HG03439 (cell line): ENCODE data around the gene CAMSAP1.
"Not testable (repeated sequence)": the region's sequence is repeated elsewhere in the genome, so short reads cannot be mapped to it uniquely, and the experiment has no call there.

Source experiments
- ATAC-seq: cut with Tn5 transposase; IDR thresholded peaks from one replicate; pipeline ENCODE4 v1.9.1; 2021; ENCODE audit warnings: mild to moderate bottlenecking, moderate library complexity; ENCODE audit not compliant: unreplicated experiment

CAMSAP1 gene

DNA sequence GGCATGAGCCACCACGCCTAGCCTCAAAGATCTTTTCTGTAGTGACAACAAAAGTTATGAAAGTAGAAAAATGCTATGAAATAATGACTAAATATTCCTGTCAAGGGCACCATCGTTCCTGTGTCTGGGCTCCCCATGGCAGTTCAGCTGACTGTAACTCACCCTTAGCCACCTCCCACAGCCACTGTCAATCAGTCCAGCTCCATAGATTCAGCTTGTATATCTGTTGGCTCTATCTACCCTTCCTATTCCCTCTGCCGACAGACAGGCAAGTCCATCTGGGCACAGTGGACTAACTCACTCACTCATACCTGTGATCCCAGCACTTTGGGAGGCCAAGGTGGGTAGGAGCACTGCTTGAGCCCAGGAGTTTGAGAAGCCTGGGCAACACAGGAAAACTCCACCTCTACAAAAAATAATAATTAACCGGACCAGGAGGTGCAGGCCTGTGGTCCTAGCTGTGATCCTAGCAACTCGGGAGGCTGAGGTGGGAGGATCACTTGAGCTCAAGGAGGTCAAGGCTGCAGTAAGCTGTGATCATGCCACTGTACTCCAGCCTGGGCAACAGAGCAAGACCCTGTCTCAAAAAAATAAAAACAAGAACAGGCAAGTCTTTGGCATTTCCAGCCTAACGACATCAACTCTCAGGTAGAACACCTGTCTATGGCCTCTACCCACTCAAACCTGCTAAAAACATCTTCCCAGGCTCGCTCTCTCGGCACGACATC is 6.2 kb downstream of the CAMSAP1 start:
- no peak for ATAC-seq

GRCh38 chr9:135898634-135899407 is 8.5 kb downstream of the CAMSAP1 start:
- no peak for ATAC-seq

DNA sequence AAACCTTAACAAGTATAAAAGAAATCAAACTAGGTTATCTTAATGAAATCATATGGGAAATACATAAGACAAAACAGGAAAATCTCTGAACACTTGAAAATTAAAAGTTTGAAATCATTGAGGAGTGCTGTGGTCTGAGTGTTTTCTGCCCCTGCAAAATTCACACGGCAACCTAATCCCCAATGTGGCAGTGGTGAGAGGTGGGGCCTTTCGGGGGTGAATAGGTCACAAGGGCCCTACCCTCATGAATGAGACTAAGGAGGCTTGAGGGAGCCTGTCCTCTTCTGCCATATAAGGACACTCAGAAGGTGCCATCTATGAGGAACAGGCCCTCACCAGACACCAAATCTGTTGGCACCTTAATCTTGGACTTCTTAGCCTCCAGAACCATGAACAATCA is 10.7 kb downstream of the CAMSAP1 start:
- ATAC-seq = no peak

- ATAC-seq = no peak
Observed at GRCh38 chr9:135896205-135896604, 11.1 kb downstream of the CAMSAP1 start.

- no peak for ATAC-seq
Observed at GRCh38 chr9:135895202-135895848, 12.0 kb downstream of the CAMSAP1 start.

DNA sequence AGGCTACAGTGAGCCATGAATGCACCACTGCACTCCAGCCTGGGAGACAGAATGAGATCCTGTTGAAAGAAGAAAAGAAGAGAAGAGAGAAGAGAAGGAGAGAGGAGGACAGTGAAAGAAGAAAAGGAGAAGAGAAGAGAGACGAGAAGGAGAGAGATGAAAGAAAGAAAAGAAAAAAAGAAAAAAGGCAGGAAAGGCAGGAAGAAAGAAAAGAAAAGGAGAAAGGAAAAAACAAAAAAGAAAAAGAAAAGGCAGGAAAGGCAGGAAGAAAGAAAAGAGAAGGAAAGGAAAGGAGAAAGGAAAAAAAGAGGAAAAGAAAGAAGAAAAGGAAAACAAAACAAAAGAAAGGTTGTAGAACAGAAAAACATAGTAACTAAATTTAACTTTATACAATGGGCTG is 14.2 kb downstream of the CAMSAP1 start:
- no peak for ATAC-seq

GRCh38 chr9:135892327-135892726 is 15.0 kb downstream of the CAMSAP1 start:
- not testable (repeated sequence) for ATAC-seq

- ATAC-seq = no peak
Observed at GRCh38 chr9:135891027-135891631, 16.2 kb downstream of the CAMSAP1 start.

DNA sequence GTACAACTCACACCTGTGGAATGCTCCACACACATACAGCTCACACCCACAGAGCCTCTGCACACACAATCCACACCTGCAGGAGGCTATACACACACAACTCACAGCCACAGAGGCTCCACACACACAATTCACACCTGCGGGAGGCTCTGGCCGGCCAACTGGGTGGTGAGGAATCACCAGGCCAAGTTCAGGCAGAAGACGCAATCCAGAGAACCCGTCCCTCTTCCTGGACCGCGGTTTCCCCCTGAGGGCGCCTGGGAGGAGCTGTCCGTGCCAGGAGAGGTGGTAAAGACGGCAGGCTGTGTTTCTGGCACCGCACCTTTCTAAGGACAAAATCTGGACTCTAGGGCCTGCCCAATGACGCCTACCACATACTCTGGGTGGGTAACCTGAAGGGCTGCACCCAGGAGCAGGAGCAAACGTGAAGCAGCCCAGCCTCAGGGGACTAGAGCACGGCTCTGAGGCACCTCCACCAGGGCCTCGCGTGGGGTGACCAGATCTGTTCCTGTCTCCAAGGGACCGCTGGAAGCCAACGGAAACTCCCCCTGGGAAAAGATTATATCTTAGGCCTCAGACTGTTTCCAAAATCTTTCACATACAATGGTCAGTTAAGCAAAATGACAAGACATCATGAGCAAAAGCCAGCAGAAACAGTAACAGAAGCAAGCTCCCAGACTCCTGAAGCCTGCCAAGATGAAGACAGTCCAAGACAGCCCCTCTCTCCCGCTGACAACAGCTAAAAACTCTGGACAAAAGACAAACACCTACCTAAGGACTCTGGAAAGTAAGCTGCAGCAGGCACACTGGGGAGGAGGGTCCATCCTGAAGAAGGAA is 16.9 kb downstream of the CAMSAP1 start:
- ATAC-seq = no peak

DNA sequence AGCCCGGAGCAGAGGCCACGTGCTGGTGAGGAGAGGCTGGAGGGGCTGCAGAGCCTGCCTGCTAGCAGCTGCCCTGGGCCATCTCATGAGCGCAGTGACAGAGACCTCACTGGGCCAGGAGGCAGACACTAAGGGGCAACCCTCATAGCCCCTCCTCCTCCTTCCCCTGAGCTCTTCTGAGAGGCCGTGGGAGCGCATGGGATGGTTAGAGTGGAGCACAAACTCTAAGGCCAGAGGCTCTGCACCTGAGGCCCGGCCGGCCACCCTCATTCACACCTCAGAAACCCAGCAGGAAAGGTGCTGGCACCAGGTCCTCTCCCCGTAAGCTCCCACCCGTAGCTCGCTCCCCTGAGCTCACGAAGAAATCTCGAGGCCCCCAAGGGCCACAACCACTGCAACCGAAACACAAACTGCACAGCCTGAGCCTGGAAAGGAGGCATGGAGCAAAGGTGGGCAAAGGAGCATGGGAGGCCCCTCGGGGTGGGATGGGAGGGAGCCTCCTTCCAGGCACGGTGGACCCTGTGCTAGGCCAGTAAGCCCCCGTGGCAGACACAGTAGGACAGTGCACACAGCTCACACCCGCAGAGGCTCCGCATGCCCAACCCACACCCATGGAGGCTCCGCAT is 17.7 kb downstream of the CAMSAP1 start:
- ATAC-seq = no peak

- ATAC-seq = no peak
Observed at GRCh38 chr9:135888766-135889394, 18.5 kb downstream of the CAMSAP1 start.

GRCh38 chr9:135888126-135888765 is 19.1 kb downstream of the CAMSAP1 start:
- ATAC-seq = no peak

DNA sequence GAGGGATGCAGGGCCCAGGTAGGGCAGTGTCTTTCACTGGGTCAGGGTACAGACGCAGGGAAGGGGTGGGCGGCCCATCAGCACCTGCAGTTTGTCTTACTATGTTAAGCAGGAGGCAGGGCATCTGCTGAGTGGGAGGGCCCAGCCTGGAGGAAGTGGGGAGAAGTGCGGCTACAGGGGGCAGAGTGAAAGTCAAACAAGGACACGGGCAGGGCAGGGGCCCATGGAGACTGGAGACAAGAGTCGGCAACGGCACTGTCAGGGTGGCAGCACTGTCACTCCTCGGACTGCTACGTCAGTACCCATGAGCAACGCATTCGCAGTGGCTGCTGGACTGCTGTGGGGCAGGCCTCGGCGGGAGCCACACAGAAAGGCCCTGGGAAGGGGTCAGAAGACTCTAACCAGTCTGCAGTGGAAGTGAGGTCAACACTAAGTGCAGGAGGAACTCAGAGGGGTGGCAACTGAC is 19.7 kb downstream of the CAMSAP1 start:
- no peak for ATAC-seq

DNA sequence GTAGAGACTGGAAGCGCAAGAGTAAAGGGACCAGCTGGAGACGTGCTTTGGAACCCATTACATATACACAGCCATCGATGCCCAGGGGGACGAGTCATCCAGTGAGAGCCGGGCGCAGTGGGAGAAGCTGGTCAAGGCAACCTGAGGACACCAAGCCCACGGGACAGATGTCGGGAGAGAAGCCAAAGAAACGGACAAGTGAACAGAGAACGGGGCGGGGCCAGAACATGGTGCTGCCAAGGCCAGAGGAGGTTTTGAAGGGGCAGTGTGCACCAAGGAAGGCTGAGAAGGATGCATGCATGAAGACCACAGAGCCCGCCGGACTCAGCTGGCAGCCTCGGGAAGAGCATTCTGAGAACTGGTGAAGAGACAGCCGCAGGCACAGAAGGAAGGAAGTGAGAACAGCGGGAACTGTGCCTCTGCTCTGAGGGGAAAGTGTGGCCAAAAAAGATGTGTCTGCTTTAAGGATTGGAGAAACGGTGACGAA is 20.3 kb downstream of the CAMSAP1 start:
- no peak for ATAC-seq

DNA sequence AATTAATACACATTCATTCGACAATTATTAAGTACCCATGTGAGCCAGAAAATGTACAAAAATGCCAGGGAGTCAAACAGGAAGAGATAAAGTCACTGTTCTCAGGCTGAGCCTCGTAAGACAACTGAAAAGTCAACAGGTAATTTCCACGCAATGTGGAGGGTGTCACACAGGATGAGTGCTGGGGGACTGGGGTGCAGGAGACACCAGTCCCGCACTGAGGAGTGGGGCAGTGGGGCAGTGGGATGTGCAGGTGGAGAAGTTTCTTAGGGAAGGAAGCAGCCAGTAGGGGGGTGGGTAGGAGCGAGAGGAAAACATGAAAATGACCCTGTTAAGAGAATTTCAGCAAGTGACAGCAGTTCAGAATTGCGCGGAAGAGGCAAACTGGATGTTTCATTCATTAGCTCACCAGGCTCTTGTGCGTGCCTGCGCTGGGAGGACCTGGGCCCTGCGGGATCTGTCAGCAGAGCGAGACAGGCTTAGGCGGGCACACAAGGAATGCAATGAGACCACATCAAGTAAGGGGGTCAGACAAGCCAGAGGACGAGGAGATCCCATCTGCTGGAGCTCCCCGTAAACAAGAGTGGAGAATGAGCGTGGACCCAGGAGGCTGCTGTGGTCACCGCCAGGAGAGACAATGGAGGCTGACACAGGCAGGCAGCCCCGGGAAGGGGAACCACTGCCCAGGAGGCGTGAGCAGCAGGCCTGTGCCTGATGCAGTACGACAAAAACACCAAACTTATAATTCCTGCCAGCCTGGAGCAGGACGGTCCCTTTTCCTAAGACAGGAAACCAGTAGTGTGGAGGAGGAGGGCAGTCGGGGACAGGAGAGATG is 21.0 kb downstream of the CAMSAP1 start:
- ATAC-seq = no peak

DNA sequence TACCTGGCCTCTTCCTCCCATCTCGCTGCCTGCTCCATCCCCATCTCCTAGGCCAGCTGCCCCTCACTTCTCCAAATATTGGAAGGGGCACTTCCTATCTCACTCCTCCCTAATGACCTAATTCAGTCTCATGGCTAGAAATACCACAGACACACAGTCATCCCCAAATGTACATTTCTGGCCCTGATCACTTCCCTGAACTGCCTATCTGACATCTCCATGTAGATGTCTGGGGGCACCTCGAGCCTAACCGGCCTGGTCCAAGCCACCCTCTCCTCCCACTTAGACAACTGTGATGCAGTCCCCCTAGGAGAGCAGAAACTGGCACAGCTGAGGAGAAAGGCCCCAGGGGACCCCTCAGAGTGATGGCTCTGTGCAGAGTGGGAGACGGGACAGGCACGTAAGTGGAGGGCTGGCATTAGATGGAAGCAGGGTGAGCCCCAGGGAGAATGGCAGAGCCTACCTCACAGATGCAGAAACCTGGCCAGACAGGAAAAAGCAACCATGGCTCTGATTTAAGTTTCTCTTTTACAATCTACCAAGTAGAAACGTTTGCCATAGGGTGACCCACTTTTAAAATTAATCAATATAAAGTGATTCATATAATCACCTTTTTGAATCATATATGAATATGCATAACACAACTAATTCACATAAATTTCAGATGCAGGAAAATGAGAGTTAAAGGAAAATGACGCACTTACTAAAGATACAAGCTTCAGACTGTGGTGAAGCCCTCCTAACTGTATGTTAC is 22.1 kb downstream of the CAMSAP1 start:
- no peak for ATAC-seq

DNA sequence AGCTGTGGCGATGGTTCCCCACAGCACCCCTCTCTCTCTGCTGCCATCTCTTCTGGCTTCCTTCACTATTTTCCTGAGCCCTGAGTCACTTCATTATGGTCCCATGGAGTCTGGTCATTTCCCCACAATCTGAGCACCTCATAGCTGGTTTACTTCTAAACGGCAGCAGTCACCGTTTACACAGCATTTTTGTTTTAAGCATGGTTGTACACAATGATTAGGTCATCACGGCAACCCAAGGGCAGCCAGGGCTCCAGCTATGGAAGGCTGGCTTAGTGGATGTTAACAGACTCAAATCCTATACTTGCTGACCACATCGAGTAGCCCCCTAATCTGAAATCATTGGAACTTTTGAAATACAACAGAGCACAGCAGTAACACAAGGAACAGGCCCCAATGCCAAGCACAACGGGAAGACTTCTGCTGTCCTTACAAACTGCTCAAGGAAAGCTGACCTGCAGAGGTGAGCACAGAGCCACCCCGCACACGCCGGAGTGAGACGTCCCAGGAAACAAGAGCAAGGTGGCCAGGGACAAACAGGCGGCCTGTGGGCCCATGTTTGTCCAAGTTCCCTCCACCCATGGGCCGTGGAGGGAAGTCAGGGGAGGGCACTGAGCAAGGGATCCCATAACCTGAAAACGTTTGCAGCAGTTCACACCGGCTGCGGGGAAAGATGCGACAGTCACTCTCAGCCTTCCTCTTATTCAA is 22.9 kb downstream of the CAMSAP1 start:
- no peak for ATAC-seq
